SHP77 treated with DMSO at 0.1 percent for 48 hours (cell line): ENCODE data around the gene DYSF.

ENCODE experiments used
- DNase-seq: peaks from one replicate; lab custom pipeline; 2025; lab: John Stamatoyannopoulos, UW

Gene DYSF

GRCh38 chr2:71530641-71531332 is 77.4 kb downstream of the DYSF start:
- no peak for DNase-seq

GRCh38 chr2:71531522-71532047 is 78.2 kb downstream of the DYSF start:
- no peak for DNase-seq

- DNase-seq = no peak
Measured at GRCh38 chr2:71532327-71532726, 79.0 kb downstream of the DYSF start.

- DNase-seq = no peak
Measured at GRCh38 chr2:71534201-71534600, 80.8 kb downstream of the DYSF start.

- DNase-seq = no peak
Measured at GRCh38 chr2:71534826-71535225, 81.5 kb downstream of the DYSF start.

GRCh38 chr2:71535526-71535925 is 82.2 kb downstream of the DYSF start:
- no peak for DNase-seq

- DNase-seq = no peak
Measured at GRCh38 chr2:71536226-71536671, 82.9 kb downstream of the DYSF start.

GRCh38 chr2:71538241-71538640 is 84.9 kb downstream of the DYSF start:
- no peak for DNase-seq

- no peak for DNase-seq
Measured at GRCh38 chr2:71538656-71539265, 85.4 kb downstream of the DYSF start.

GRCh38 chr2:71540818-71541217 is 87.5 kb downstream of the DYSF start:
- DNase-seq = no peak

GRCh38 chr2:71544919-71545571 is 91.7 kb downstream of the DYSF start:
- no peak for DNase-seq

GRCh38 chr2:71545572-71546274 is 92.4 kb downstream of the DYSF start:
- peak; percentile 49 for DNase-seq

GRCh38 chr2:71546275-71546638 is 92.9 kb downstream of the DYSF start:
- DNase-seq = no peak

GRCh38 chr2:71546777-71547281 is 93.5 kb downstream of the DYSF start:
- no peak for DNase-seq

- no peak for DNase-seq
Measured at GRCh38 chr2:71547616-71548285, 94.4 kb downstream of the DYSF start.

GRCh38 chr2:71548646-71549425 is 95.5 kb downstream of the DYSF start:
- DNase-seq = no peak

GRCh38 chr2:71550801-71551630 is 97.7 kb downstream of the DYSF start:
- no peak for DNase-seq

- no peak for DNase-seq
Measured at GRCh38 chr2:71551631-71551915, 98.2 kb downstream of the DYSF start.

GRCh38 chr2:71552356-71552755 is 99.0 kb downstream of the DYSF start:
- DNase-seq = no peak

GRCh38 chr2:71552861-71553301 is 99.5 kb downstream of the DYSF start:
- DNase-seq = no peak
